ENCODE data around the gene PER2. TPM values are rescaled to one million over a fixed set of nuclear protein-coding genes. Genes with fewer than 3 reads are reported as not detected.
"Not testable (repeated sequence)": the region's sequence is repeated elsewhere in the genome, so short reads cannot be mapped to it uniquely, and the experiment has no call there.

Gene PER2
- total RNA-seq, 2 experiments from 2014 or later: 17.4 to 17.6 TPM

DNA sequence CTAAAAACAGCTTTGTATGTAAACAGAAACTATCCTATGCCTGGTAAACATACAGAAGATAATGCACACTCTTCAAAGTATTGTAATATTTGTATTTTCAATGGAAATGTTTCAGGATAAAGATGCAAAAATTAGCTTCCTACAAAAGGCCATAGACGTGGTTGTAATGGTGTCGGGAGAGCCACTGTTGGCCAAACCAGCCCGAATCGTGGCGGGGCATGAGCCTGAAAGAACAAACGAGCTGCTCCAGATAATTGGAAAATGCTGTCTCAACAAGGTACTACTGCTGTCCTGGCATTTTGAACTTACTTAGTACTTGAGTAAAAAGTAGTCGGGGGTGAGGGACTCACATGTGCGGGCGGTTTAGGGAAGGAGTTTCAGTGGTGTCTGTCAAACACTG is 37.3 kb upstream of the PER2 start:
- no peak overlapping the region for H3K4me3 Mint-ChIP-seq
- peaks cover 23% of the 10 kb centered on the region for H3K36me3 Mint-ChIP-seq (ENCODE audit: low read depth)
- no peak overlapping the region for H3K27ac Mint-ChIP-seq
- intact Hi-C loops (cut with micrococcal nuclease): no loop called here
- H3K27me3 Mint-ChIP-seq: no peaks in the 10 kb centered on the region
- ATAC-seq (no peak), DNase-seq (no peak)
- peaks cover 9% of the 10 kb centered on the region for H3K4me1 Mint-ChIP-seq (ENCODE audit: low read depth)
- CTCF ChIA-PET: no interaction called here
- TF ChIP-seq, protein P1, sequence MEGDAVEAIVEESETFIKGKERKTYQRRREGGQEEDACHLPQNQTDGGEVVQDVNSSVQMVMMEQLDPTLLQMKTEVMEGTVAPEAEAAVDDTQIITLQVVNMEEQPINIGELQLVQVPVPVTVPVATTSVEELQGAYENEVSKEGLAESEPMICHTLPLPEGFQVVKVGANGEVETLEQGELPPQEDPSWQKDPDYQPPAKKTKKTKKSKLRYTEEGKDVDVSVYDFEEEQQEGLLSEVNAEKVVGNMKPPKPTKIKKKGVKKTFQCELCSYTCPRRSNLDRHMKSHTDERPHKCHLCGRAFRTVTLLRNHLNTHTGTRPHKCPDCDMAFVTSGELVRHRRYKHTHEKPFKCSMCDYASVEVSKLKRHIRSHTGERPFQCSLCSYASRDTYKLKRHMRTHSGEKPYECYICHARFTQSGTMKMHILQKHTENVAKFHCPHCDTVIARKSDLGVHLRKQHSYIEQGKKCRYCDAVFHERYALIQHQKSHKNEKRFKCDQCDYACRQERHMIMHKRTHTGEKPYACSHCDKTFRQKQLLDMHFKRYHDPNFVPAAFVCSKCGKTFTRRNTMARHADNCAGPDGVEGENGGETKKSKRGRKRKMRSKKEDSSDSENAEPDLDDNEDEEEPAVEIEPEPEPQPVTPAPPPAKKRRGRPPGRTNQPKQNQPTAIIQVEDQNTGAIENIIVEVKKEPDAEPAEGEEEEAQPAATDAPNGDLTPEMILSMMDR (IDR thresholded peaks at IDR 0.05): no peak
- POLR2A ChIA-PET: no interaction called here
- no peaks in the 10 kb centered on the region for H3K9me3 Mint-ChIP-seq

DNA sequence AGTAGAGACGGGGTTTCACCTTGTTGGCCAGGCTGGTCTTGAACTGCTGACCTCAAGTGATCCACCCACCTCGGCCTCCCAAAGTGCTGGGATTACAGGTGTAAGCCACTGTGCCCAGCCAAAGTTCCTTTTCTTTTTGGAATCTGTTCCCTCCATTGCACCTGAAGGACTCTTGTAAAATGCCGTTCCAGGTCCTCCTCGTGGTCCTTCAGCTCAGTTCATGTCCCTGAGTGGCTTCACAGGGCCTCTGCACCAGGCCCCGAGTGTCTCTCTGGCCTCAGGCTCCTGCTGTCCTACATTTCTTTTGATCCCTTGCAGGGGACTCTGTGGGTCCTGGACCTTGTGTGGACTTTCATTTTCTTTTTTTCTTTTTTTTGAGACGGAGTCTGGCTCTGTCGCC is 35.8 kb upstream of the PER2 start:
- H3K27ac Mint-ChIP-seq; H3K27me3 Mint-ChIP-seq; H3K9me3 Mint-ChIP-seq; H3K4me3 Mint-ChIP-seq; ATAC-seq; intact Hi-C loops (cut with micrococcal nuclease); DNase-seq: not testable (repeated sequence)
- ChIA-PET POLR2A (interaction anchor here (1.4 kb wide), 1 partner anchor 11 kb away, joined by 4 read pairs; no protein-coding TSS in a partner anchor), CTCF (interaction anchor here (0.7 kb wide), 1 partner anchor 47 kb away, joined by 3 read pairs; no protein-coding TSS in a partner anchor)
- Mint-ChIP-seq H3K36me3 (ENCODE audit: low read depth) (peaks cover 22% of the 10 kb centered on the region), H3K4me1 (ENCODE audit: low read depth) (peaks cover 13% of the 10 kb centered on the region)

DNA sequence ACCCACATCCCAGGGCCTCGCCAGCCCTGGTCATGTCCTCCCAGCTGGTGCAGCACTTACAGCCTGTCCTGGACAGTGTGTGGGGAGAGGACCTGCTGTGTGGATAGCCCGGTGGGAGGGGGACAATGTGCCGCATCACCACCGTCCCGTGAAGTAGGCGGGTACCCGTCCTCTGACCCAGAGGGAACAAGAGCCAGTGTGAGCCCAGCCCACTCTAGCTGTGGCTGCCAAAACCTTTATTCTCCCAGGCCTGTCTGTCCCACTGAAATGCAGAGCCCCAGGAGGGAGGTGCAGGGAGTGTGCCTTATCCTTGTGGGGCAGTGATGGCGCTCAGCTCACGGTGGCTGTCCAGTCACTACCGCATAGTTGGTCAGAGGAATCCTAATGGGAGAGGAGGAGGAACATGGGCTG is 33.6 kb upstream of the PER2 start:
- ChIA-PET CTCF (interaction anchor here (1.0 to 1.4 kb wide), 4 partner anchors 12 to 59 kb away, joined by 3 to 5 read pairs (median 4); no protein-coding TSS in a partner anchor), POLR2A (no interaction called here)
- DNase-seq: no peak
- no peaks in the 10 kb centered on the region for H3K27me3 Mint-ChIP-seq
- no peak overlapping the region for H3K27ac Mint-ChIP-seq
- ATAC-seq: no peak
- peak overlapping the region; percentile 73 for H3K4me3 Mint-ChIP-seq
- H3K9me3 Mint-ChIP-seq: no peaks in the 10 kb centered on the region
- intact Hi-C loops (cut with micrococcal nuclease): no loop called here
- H3K4me1 Mint-ChIP-seq (ENCODE audit: low read depth): peaks cover 13% of the 10 kb centered on the region
- peaks cover 7% of the 10 kb centered on the region for H3K36me3 Mint-ChIP-seq (ENCODE audit: low read depth)
- TF ChIP-seq, protein P1 (IDR thresholded peaks at IDR 0.05): no peak

DNA sequence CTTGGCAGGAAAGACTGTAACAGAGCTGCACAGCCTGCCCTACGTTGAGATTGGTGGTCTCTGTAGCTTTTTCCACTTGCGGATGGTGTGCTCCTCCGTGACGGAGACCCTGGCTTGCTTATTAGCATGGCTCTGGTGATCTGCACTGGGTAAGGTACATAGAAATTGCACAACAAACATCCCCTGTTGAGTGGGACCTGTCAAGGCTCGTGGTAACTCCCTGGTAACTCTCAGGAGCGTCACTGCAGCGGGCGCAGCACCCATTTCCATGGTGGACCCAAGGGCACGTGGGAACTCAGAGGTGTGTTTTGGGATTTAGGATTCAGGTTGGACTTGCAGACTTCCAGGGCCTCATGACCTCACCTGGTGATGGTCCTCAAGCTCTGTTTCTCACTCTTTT is 33.1 kb upstream of the PER2 start:
- CTCF ChIA-PET: interaction anchor here (1.0 to 1.4 kb wide), 3 partner anchors 11 to 32 kb away, joined by 3 to 4 read pairs (median 3); no protein-coding TSS in a partner anchor
- no peak overlapping the region for H3K27ac Mint-ChIP-seq
- intact Hi-C loops (cut with micrococcal nuclease): no loop called here

DNA sequence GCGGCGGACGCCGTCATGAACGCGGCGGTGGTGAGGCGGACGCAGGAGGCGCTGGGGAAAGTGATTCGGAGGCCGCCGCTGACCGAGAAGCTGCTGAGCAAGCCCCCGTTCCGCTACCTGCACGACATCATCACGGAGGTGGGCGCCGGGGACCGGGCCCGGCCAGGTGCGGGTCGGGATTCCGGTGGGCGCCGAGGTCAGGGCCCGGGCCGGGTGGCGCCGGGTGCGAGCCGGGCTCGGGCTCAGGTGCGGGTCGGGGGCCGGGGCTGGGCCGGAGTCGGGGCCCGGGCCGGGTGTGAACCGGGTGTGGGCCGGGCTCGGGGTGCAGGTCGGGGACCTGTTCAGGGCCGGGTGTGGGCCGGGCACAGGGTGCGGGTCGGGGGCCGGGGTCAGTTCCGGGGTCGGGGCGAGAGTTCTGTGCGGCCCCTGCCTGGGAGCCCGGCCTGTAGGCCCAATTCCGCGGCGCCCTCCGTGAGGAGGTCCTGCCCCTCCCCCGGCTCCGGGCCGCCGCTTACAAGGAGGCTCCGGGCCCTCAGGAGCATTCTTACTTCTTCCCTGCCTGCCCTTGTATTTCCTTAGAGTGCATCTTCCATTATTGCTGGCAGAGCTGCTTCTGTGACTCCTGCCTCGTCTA is 32.4 kb upstream of the PER2 start:
- H3K27me3 Mint-ChIP-seq: no peaks in the 10 kb centered on the region
- H3K27ac Mint-ChIP-seq: no peak overlapping the region
- DNase-seq (peak; percentile 13), ATAC-seq (peak; percentile 55)
- TF ChIP-seq, protein P1 (IDR thresholded peaks at IDR 0.05): no peak
- intact Hi-C loops (cut with micrococcal nuclease): no loop called here
- peaks cover 13% of the 10 kb centered on the region for H3K4me1 Mint-ChIP-seq (ENCODE audit: low read depth)
- peak overlapping the region; percentile 73 for H3K4me3 Mint-ChIP-seq
- ChIA-PET POLR2A (interaction anchor here (1.5 kb wide), 1 partner anchor 28 kb away, joined by 4 read pairs; no protein-coding TSS in a partner anchor), CTCF (interaction anchor here (1.4 kb wide), 1 partner anchor 31 kb away, joined by 4 read pairs; no protein-coding TSS in a partner anchor)
- no peaks in the 10 kb centered on the region for H3K36me3 Mint-ChIP-seq (ENCODE audit: low read depth)
- no peaks in the 10 kb centered on the region for H3K9me3 Mint-ChIP-seq

More for the DNA sequence above, 33.1 kb upstream of the PER2 start:
- POLR2A ChIA-PET: interaction anchor here (1.5 kb wide), 1 partner anchor 29 kb away, joined by 4 read pairs; no protein-coding TSS in a partner anchor
- TF ChIP-seq, protein P1 (IDR thresholded peaks at IDR 0.05): no peak
- H3K9me3 Mint-ChIP-seq: no peaks in the 10 kb centered on the region
- peak overlapping the region; percentile 73 for H3K4me3 Mint-ChIP-seq
- H3K27me3 Mint-ChIP-seq: no peaks in the 10 kb centered on the region
- DNase-seq: no peak
- H3K4me1 Mint-ChIP-seq (ENCODE audit: low read depth): peaks cover 13% of the 10 kb centered on the region
- H3K36me3 Mint-ChIP-seq (ENCODE audit: low read depth): peaks cover 2% of the 10 kb centered on the region
- no peak for ATAC-seq
